ENCODE results near the gene RPS6KA3. TPM values are rescaled to one million over a fixed set of nuclear protein-coding genes. Genes with fewer than 3 reads are reported as not detected.

Gene RPS6KA3
- polyA plus RNA-seq, 1 experiment: 15.4 TPM

DNA sequence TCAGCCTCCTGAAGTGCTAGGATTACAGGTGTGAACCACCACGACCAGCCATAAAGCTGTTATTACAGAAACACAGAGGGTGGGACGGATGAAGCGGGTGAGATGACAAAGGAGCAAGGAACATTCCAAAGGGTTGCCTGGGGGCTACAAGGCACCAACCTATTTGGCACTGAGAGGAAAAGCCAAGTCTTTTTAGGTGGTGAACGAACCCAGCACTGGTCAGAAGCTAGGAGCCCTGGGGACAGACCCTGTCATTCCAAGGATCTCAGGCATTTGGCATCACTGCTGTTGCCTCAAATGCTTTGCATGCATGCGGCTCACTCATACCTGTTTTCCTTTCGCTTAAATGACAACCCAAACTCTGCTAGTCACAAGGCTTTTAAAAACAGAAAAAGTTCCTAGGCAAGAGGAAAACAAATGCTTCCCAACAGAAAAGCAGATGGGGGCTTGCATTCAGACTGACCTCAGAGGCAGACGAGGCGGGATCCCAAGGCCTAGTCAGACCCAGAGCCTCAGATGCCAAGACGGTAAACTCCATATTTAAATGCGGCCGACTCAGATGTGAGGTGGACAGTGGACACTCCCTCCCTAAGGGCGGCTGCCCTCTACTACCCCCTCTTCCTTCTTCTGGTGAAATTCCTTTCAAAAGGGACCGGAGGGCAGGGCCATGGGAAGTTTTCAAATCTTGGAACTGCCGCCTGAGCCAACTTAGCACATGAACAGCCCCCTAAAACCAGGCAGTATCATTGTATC is 154.5 kb downstream of the RPS6KA3 start:
- POLR2A ChIA-PET: no interaction called here
- CTCF ChIA-PET: no interaction called here
- DNase-seq (ENCODE audit: low read depth): no peak
- no peak overlapping the region for H3K4me3 ChIP-seq (ENCODE audit: low read depth, low read length)
- no peaks in the 10 kb centered on the region for H3K36me3 ChIP-seq (ENCODE audit: control insufficient read depth, insufficient read depth, low read length)
- H3K27me3 ChIP-seq (ENCODE audit: control insufficient read depth, insufficient read depth, low read length): peaks cover 3% of the 10 kb centered on the region
- TF ChIP-seq, protein P1, sequence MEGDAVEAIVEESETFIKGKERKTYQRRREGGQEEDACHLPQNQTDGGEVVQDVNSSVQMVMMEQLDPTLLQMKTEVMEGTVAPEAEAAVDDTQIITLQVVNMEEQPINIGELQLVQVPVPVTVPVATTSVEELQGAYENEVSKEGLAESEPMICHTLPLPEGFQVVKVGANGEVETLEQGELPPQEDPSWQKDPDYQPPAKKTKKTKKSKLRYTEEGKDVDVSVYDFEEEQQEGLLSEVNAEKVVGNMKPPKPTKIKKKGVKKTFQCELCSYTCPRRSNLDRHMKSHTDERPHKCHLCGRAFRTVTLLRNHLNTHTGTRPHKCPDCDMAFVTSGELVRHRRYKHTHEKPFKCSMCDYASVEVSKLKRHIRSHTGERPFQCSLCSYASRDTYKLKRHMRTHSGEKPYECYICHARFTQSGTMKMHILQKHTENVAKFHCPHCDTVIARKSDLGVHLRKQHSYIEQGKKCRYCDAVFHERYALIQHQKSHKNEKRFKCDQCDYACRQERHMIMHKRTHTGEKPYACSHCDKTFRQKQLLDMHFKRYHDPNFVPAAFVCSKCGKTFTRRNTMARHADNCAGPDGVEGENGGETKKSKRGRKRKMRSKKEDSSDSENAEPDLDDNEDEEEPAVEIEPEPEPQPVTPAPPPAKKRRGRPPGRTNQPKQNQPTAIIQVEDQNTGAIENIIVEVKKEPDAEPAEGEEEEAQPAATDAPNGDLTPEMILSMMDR (IDR thresholded peaks at IDR 0.05; ENCODE audit: insufficient read depth, low read depth, low read length): no peak

DNA sequence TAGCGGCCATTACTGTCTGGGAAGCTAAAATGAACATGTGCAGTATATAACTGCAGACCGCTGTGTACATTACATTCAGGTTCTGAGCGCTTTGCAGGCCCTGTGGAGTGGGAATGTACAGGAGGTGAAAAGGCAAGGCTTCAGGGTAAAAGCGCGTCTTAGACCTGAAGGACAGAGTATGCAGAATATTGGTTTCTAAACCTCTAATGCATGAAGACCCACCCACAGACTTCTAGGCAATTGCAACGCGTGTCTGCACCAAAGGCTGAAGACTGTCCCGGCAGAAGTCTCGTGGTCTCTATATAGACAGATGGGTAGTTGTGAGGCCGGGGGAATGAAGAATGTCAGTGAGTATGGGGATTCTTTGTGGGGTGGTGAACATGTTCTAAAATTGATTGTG is 155.4 kb downstream of the RPS6KA3 start:
- ChIA-PET CTCF (no interaction called here), POLR2A (no interaction called here)
- no peak overlapping the region for H3K4me3 ChIP-seq (ENCODE audit: low read depth, low read length)
- TF ChIP-seq, protein P1 (IDR thresholded peaks at IDR 0.05; ENCODE audit: insufficient read depth, low read depth, low read length): no peak
- H3K27me3 ChIP-seq (ENCODE audit: control insufficient read depth, insufficient read depth, low read length): no peaks in the 10 kb centered on the region; the same call in 1 of the 2 replicates
- DNase-seq (ENCODE audit: low read depth): no peak
- no peaks in the 10 kb centered on the region for H3K36me3 ChIP-seq (ENCODE audit: control insufficient read depth, insufficient read depth, low read length)

DNA sequence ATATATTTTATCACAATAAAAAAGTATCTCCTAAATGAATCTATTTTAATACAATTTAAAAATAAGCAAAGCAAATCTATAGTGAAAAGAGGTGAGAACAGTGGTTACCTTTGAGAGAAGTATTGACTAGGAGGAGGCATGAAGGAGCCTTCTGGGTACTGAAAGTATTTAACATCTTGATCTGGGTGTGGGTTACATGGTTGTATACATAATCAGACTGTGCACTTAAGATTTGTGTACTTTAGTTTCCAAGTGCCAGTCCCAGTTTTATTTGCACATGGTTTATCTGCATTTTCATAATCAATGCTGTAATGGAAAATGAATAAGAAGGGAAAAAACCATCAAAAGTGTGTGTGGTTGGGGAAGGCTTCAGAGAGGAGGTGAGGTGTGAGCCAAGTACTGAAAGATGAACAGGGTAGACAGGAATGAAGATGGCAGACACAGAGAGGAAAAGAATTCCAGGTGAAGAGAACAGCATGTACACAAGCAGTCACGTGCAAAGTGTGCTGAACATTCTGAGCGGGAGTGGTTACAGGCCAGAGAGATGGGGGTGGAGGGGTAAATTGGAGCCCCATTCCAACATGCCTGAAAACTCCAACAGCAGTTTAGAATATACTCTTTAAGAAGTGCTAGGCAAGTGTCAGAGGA is 164.7 kb downstream of the RPS6KA3 start:
- Histone ChIP-seq H3K4me3 (ENCODE audit: low read depth, low read length) (no peak overlapping the region), H3K36me3 (ENCODE audit: control insufficient read depth, insufficient read depth, low read length) (no peaks in the 10 kb centered on the region), H3K27me3 (ENCODE audit: control insufficient read depth, insufficient read depth, low read length) (no peaks in the 10 kb centered on the region)
- DNase-seq (ENCODE audit: low read depth): no peak
- TF ChIP-seq, protein P1 (IDR thresholded peaks at IDR 0.05; ENCODE audit: insufficient read depth, low read depth, low read length): no peak
- CTCF ChIA-PET: no interaction called here
- POLR2A ChIA-PET: no interaction called here

Small RNAs within 50 kb of the gene (small RNA-seq; reads per million reads assigned to genes)
- gene RF00493 (ENCODE audit: insufficient read length, low read depth, low replicate concordance) (not detected), gene RF00494 (ENCODE audit: insufficient read length, low read depth, low replicate concordance) (not detected)

Other genes starting within 250 kb of the RPS6KA3 start
- 0.18 and 0.21 TPM in 2 replicates for gene MAP7D2, start 150.0 kb downstream of the RPS6KA3 start, polyA plus RNA-seq (2011; rRNA removed)
- gene EIF1AX, start 125.1 kb downstream of the RPS6KA3 start, polyA plus RNA-seq (2011; rRNA removed): 12.8 and 42.0 TPM in 2 replicates